HL-60/S4 treated with phorbol 12-myristate 13-acetate at 8.2 ng/mL for 4 days and 3 days (cell line): ENCODE results near the gene DUSP19.

Source experiments
- in situ Hi-C: fragments of 300-500 bp; cut with MboI; formaldehyde crosslinking; loops from 2 replicates; pipeline ENCODE4 v1.15.0; 2022; ENCODE audit warnings: low sequenced_read_pairs

Gene DUSP19

DNA sequence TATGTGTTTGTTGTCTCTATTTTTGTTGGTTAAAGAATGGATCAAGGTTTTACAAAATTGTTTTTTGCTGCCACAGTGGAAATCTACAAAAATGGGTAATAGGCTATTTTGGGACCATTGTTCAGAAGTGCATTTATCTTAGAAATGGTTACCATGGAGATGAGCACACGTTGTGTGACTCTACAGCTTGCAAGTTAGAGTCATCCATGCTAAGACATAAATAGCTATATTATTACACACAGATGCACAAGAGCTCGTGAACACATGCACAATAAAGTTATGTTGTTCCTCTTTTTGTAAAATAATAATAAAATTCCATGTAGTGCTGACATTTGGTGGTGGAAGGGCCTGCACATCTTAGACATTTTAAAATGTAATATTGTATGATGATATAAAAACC lies 15.5 kb upstream of the DUSP19 start:
- in situ Hi-C loops: no loop called here

DNA sequence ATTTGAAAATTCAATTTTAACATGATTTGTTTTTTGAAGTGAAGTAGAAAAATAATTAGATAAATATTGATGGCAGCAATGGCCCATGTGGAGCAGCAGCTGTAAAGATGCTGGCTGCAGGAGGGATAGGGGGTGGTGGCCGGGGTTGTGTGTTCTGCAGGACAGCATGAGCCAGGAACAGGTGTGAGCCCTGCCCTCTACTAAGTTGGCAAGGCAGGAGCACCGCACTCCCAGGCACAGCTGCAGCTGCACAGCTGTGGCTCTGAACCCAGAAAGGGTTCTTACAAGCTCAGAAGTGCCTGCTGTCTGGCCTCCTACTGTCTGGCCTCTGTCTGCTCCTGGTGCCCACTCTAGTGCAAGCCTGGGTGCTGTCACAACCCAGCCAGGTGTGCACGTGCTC lies 10.0 kb upstream of the DUSP19 start:
- in situ Hi-C loops: no loop called here

DNA sequence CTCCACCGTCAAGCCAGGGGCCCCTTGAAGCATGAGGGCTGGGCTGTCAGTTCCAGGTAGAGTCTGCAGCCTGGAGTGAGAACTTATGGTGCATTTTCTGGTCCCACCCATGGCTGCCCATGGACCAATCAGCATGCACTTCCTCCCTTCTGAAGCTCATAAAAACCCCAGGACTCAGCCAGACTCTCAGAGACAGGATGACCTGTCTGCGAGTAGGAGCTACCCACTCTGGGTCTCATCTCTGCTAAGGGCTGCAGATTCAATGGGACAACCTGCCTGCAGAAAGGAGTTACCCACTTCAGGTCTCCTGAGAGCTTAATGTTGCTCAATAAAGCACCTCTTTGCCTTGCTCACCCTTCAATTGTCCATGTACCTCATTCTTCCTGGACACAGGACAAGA lies 9.4 kb upstream of the DUSP19 start:
- in situ Hi-C loops: no loop called here

- in situ Hi-C loops: no loop called here
Measured at GRCh38 chr2:183070942-183071844, 7.4 kb upstream of the DUSP19 start.

DNA sequence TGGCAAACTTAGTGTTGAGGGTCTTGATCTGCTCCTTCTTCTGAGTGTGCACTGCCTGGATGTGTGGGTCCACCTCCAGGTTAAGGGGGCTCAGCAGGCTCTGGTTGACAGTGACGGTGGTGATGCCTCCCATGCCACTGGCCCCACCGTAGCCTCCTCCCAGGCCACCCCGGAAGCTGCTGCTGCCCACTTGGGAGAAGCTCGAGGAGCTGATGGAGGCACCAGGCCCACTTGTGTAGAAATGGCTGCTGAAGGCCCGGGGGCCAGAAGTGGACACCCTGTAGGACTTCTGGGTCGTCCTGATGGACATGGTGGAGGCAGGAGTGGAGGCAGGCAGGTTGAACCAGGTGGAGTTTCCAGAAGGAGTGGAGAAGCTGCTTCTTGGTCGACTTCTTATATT lies 6.4 kb upstream of the DUSP19 start:
- in situ Hi-C loops: no loop called here

DNA sequence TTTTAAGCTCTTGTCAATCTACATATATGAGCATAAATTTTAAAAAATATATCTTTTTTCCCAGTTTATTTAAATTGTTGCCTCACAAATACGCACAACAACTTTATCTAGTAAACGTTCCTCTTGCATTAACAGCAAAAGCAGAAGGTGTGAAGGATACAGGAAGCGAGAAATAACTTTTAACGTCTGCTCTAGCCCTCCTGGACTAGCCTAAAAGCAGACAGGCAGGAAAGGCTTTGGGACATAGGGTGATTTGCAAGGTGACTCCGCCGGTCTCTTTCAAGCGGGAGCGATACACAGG lies 434 bp upstream of the DUSP19 start:
- in situ Hi-C loops: no loop called here

DNA sequence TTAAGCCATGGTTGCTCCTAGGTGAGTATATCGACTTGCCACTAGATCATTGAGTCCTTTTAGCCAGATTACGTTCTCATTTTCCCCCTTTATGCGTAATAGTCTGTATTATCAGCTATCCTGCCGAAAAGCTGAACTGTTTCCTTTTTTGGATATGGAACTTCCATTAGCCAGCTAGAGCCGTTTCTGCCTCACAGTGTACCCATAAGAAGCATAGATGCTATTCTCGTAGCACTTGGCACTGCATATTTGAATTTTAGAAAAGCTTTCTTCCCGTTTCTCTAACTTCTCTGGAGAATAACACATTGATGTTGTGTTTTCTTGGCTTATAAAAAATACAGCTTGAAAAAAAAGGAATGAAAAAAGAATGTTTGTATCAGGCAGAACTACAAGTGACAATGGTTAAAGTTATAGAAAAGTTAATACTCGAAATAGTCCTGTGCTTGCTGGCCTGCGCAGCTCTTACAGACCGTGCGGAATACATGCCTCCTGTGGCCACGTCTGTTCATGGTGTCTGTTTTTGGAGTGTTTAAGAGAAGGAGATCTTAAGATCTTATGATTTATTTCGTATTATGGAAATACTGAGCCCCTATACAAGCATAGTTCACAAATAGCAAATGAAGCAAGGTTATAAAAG lies 710 bp downstream of the DUSP19 start:
- in situ Hi-C loops: no loop called here

GRCh38 chr2:183081911-183082310 lies 3.4 kb downstream of the DUSP19 start:
- in situ Hi-C loops: no loop called here

- in situ Hi-C loops: no loop called here
Measured at GRCh38 chr2:183088061-183088460, 9.5 kb downstream of the DUSP19 start.

GRCh38 chr2:183089192-183089851 lies 10.8 kb downstream of the DUSP19 start:
- in situ Hi-C loops: no loop called here

- in situ Hi-C loops: no loop called here
Measured at GRCh38 chr2:183091318-183091953, 12.9 kb downstream of the DUSP19 start.

GRCh38 chr2:183091954-183092345 lies 13.4 kb downstream of the DUSP19 start:
- in situ Hi-C loops: no loop called here

- in situ Hi-C loops: no loop called here
Measured at GRCh38 chr2:183093857-183094657, 15.5 kb downstream of the DUSP19 start.

DNA sequence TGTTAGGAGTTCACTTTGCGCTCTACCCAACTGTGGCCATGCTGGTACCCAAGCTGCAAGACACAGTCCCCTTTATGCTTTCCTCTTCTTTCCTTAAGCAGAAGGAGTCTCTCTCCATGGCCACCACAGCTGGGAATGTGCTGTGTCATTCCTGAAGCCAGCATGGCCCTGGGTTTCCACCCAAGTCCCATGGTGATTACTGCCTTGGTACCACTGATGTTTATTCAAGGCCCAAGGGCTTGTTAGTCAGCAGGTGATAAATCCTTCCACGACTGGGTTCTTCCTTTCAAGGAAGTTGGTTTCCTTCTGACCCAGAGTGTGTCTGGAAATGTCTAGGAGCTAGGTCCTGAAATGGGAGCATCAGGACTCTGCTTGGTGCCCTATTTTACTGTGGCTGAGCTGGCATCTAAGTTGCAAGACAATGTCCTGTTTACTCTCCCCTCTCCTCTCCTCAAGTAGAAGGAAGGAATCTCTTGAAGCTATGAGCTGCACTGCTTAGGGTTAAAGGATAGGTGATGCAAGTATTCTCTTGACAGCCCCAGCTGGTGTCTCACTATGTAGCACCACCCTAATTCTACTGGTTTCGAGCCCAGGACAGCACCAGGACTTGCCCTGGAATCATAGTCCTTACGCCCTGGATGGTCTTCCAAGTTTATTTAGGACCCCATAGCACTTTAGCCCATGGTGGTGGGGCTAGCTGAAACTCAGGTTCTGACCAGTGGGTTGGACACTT lies 27.0 kb downstream of the DUSP19 start:
- in situ Hi-C loops: no loop called here

- in situ Hi-C loops: no loop called here
Measured at GRCh38 chr2:183112577-183112976, 34.0 kb downstream of the DUSP19 start.

DNA sequence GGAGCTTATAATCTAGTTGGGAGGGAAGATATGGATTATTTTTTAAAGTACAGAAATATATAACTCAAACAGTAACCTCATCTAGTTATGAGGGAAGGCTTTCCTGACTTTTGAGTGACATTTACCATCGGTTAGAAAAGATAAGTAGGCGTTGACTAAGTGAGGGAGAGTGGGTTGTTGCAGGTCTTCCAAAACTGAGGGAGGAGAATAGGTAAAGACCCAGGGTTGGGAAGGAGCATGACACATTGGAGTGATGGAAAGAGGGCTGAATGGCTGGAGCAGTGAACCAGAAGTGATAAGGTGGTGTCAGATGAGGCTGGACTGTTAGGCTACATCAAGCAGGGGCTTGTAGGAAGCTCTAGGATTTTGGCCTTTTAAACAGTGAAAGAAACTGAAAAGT lies 35.1 kb downstream of the DUSP19 start:
- in situ Hi-C loops: no loop called here

DNA sequence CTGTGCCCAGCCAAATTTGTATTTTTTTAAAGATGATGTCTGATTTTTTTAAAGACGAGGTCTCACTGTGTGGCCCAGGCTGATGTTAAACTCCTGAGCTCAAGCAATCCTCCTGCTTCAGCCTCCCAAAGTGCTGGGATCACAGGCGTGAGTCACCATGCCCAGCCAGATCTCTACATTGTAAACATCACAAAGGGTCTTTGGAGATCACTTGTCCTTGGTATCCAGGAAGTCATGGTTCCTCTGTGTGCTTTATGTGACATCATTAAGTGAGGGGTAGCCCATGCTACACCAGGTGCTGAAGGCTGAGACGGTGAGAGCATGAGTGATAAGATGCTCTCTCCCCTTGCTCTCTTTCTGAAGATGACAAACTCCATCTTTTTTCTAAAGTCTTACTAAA lies 38.7 kb downstream of the DUSP19 start:
- in situ Hi-C loops: no loop called here

- in situ Hi-C loops: no loop called here
Measured at GRCh38 chr2:183123117-183123958, 44.8 kb downstream of the DUSP19 start.

GRCh38 chr2:183123959-183124221 lies 45.3 kb downstream of the DUSP19 start:
- in situ Hi-C loops: no loop called here
